Iris pigment epithelial cell (primary cell): Measurements from ENCODE around the gene ZDHHC24.
"Not testable (repeated sequence)": the region's sequence is repeated elsewhere in the genome, so short reads cannot be mapped to it uniquely, and the experiment has no call there.

Experiments
- DNase-seq: peaks from one replicate; pipeline ENCODE4 v3.0.0-alpha.2; 2011; ENCODE audit warnings: low read depth

Gene ZDHHC24

GRCh38 chr11:66544952-66545351, 896 bp downstream of the ZDHHC24 start:
- DNase-seq, result not testable (repeated sequence)

GRCh38 chr11:66543263-66544107, 2.4 kb downstream of the ZDHHC24 start:
- peak; percentile 63 for DNase-seq

GRCh38 chr11:66542362-66542761, 3.5 kb downstream of the ZDHHC24 start:
- no peak for DNase-seq

- DNase-seq, result no peak
Observed at GRCh38 chr11:66541892-66542291, 4.0 kb downstream of the ZDHHC24 start.

- DNase-seq, result not testable (repeated sequence)
Observed at GRCh38 chr11:66540598-66540997, 5.2 kb downstream of the ZDHHC24 start.

- DNase-seq, result no peak
Observed at GRCh38 chr11:66539870-66540213, 6.0 kb downstream of the ZDHHC24 start.

GRCh38 chr11:66539170-66539869, 6.5 kb downstream of the ZDHHC24 start:
- no peak for DNase-seq

GRCh38 chr11:66532784-66533183, 13.1 kb downstream of the ZDHHC24 start:
- DNase-seq, result no peak

GRCh38 chr11:66531841-66532240, 14.0 kb downstream of the ZDHHC24 start:
- DNase-seq, result no peak

- no peak for DNase-seq
Observed at GRCh38 chr11:66530927-66531709, 14.7 kb downstream of the ZDHHC24 start.

- no peak for DNase-seq
Observed at GRCh38 chr11:66529655-66530054, 16.2 kb downstream of the ZDHHC24 start.

- no peak for DNase-seq
Observed at GRCh38 chr11:66529069-66529468, 16.8 kb downstream of the ZDHHC24 start.

- no peak for DNase-seq
Observed at GRCh38 chr11:66524304-66525040, 21.4 kb downstream of the ZDHHC24 start.

GRCh38 chr11:66523611-66524010, 22.2 kb downstream of the ZDHHC24 start:
- DNase-seq, result no peak

- no peak for DNase-seq
Observed at GRCh38 chr11:66510990-66511339, 34.9 kb downstream of the ZDHHC24 start.

GRCh38 chr11:66510271-66510989, 35.4 kb downstream of the ZDHHC24 start, which contains the start of gene BBS1:
TSS of gene BBS1 (plus strand) at chr11:66510635. CDS start at chr11:66510660, 25 bp downstream.
- DNase-seq, result peak; percentile 79

GRCh38 chr11:66509131-66509561, 36.7 kb downstream of the ZDHHC24 start:
- DNase-seq, result no peak

- DNase-seq, result no peak
Observed at GRCh38 chr11:66505276-66505816, 40.5 kb downstream of the ZDHHC24 start.

- DNase-seq, result no peak
Observed at GRCh38 chr11:66498506-66498905, 47.3 kb downstream of the ZDHHC24 start.

- DNase-seq, result no peak
Observed at GRCh38 chr11:66497206-66497605, 48.6 kb downstream of the ZDHHC24 start.

- DNase-seq, result no peak
Observed at GRCh38 chr11:66495401-66495854, 50.4 kb downstream of the ZDHHC24 start.
